Karpas-422 (cell line): Measurements from ENCODE around the gene TNFSF8. TPM values are rescaled to one million over a fixed set of nuclear protein-coding genes. Genes with fewer than 3 reads are reported as not detected.

Experiments
- DNase-seq: peaks from one replicate; pipeline ENCODE4 v3.0.0-alpha.2; 2015
- H2AFZ ChIP-seq: fragments of 200-600 bp; sonication (generic); 2 replicates; pipeline ENCODE4 v1.6.1; 2014; ENCODE audit warnings: antibody characterized with exemption, low read length, mixed read lengths
- H3K27ac ChIP-seq: fragments of 200-600 bp; sonication (generic); 2 replicates; pipeline ENCODE4 v1.5.1; 2014; ENCODE audit warnings: mild to moderate bottlenecking, low read length, moderate library complexity
- H3K27me3 ChIP-seq: fragments of 200-600 bp; sonication (generic); 2 replicates; pipeline ENCODE4 v1.6.1; 2014; ENCODE audit warnings: low read length, mixed read lengths
- H3K36me3 ChIP-seq: fragments of 200-600 bp; sonication (generic); 2 replicates; pipeline ENCODE4 v1.6.1; 2014; ENCODE audit warnings: low read length, mixed read lengths; ENCODE audit not compliant: insufficient read depth
- H3K4me1 ChIP-seq: fragments of 200-600 bp; sonication (generic); 2 replicates; pipeline ENCODE4 v1.6.1; 2014; ENCODE audit warnings: mild to moderate bottlenecking, low read length, mixed read lengths
- H3K4me2 ChIP-seq: fragments of 200-600 bp; sonication (generic); 2 replicates; pipeline ENCODE4 v1.6.1; 2014; ENCODE audit warnings: low read length, low read depth, mild to moderate bottlenecking; ENCODE audit not compliant: poor library complexity, severe bottlenecking
- H3K4me3 ChIP-seq: fragments of 200-600 bp; sonication (generic); 2 replicates; pipeline ENCODE4 v1.5.1; 2014; ENCODE audit warnings: mild to moderate bottlenecking, antibody characterized with exemption, low read length, mixed read lengths
- H3K79me2 ChIP-seq: fragments of 200-600 bp; sonication (generic); 2 replicates; pipeline ENCODE4 v1.6.1; 2014; ENCODE audit warnings: mild to moderate bottlenecking, low read length, mixed read lengths
- H3K9ac ChIP-seq: fragments of 200-600 bp; sonication (generic); 2 replicates; pipeline ENCODE4 v1.6.0; 2014; ENCODE audit warnings: low read length
- H3K9me2 ChIP-seq: fragments of 200-600 bp; sonication (generic), shearing (Covaris generic); replicated peaks from 2 replicates; pipeline ENCODE4 v1.6.0; 2014; ENCODE audit warnings: mild to moderate bottlenecking, low read length, moderate library complexity; ENCODE audit not compliant: insufficient read depth
- H3K9me3 ChIP-seq: fragments of 300-700, 200-600 bp; sonication (generic); 2 replicates; pipeline ENCODE4 v1.6.1; 2014; ENCODE audit warnings: low read length, mixed read lengths
- H4K20me1 ChIP-seq: fragments of 200-600 bp; sonication (generic); 2 replicates; pipeline ENCODE4 v1.6.1; 2014; ENCODE audit warnings: mild to moderate bottlenecking, antibody characterized with exemption, low read length, low read depth; ENCODE audit not compliant: insufficient read depth
- total RNA-seq: library from RNA; depleted of rRNA; stranded (reverse); fragments of >200 nt; shearing (Covaris generic); gene quantifications from 2 replicates; pipeline ENCODE4 v1.2.3, GENCODE V29; 2014; ENCODE audit warnings: low replicate concordance; rRNA removed

Gene TNFSF8
- total RNA-seq, 1 experiment from 2014 or later: 19.6 TPM

DNA sequence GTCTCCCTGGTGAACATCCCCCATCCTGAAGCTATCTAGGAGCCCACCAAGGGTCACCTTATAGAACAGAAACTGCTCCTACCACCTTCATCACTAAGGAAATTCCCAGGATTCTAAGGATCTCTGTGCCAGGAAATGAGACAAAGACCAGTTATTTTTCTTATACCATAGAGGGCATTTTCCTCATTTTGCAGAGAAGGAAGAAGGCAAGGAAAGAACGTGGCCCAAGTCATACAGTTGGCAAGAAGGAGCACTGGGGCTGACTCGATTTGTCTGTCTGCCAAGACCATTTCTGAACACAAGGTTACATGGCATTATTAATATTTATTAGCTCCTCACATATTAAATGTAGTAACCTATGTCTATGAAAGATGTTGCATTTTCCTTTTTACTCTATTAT lies 74.9 kb downstream of the TNFSF8 start:
- no peaks in the 10 kb centered on the region for H4K20me1 ChIP-seq
- H3K9ac ChIP-seq: no peak overlapping the region
- no peak overlapping the region for H3K27ac ChIP-seq
- no peak overlapping the region for H2AFZ ChIP-seq
- no peaks in the 10 kb centered on the region for H3K27me3 ChIP-seq
- H3K79me2 ChIP-seq: no peaks in the 10 kb centered on the region
- no peak overlapping the region for H3K4me2 ChIP-seq
- no peaks in the 10 kb centered on the region for H3K9me2 ChIP-seq
- no peaks in the 10 kb centered on the region for H3K36me3 ChIP-seq
- no peak for DNase-seq
- peaks cover 16% of the 10 kb centered on the region for H3K4me1 ChIP-seq
- no peaks in the 10 kb centered on the region for H3K9me3 ChIP-seq
- H3K4me3 ChIP-seq: no peak overlapping the region

DNA sequence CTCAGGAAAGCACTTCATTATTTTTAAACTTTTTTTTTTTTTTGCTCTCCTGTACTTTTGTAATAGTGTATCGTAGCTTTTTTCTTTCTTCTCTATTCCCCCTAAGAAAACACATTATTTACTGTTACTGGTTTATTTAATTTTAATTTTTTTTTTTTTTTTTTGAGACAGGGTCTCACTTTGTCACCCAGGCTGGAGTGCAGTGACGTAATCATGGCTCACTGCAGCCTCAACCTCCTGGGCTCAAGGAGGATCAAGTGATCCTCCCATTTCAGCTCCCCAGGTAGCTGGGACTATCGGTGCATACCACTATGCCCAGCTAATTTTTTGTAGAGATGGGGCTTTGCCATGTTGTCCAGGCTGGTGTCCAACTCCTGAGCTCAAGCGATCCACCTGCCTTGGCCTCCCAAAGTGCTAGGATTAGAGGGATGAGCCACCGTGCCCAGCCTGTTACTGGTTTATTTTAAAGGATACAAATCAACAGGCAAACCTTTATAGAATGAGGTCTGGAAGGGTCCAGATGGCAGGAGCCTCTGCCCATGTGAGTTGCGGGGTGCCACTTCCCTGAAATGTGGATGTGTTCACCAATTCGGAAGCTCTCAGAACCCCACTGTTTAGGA lies 75.5 kb downstream of the TNFSF8 start:
- Histone ChIP-seq H3K36me3 (no peaks in the 10 kb centered on the region), H3K4me3 (no peak overlapping the region), H3K9ac (no peak overlapping the region), H3K9me2 (no peaks in the 10 kb centered on the region), H3K9me3 (no peaks in the 10 kb centered on the region), H3K79me2 (no peaks in the 10 kb centered on the region), H3K27me3 (no peaks in the 10 kb centered on the region), H2AFZ (no peak overlapping the region), H3K4me2 (no peak overlapping the region), H4K20me1 (no peaks in the 10 kb centered on the region), H3K27ac (no peak overlapping the region), H3K4me1 (peaks cover 11% of the 10 kb centered on the region)
- DNase-seq: no peak

DNA sequence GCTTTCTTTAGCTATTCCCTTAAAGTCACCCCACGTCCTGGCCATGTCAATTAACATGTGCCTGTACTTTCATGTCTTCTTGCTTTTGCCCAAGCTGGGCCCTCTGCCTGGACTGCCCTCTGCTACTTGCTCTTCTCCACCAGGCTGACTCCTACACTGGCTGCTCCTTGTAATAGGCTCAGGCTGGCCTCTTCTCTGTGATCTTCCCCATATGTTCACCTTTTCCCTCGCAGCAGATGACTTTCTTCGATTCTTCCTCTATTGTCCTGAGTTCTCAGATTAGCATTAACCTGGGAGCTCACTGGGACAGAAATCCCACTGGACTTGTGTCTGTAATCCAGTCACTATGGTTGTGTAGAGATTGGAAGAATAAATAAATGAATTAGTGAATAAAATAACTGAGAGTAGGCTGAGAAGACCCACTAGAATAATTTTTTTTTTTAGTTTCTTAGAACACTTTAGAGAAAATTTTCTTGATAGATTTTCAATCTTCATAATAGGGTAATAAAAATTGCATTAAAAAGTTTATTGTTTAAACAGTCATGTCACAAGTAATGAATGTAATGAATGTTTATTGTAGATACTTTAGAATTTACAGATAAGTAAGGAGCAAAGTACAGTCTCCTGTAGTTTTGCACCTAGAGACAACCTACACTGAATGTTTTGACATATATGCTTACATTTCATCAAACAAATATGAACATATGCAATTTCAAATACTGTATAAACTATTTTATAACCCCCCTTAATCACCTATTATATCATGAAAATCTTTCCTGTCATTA lies 77.1 kb downstream of the TNFSF8 start:
- Histone ChIP-seq H3K9me3 (no peaks in the 10 kb centered on the region), H3K9ac (no peak overlapping the region), H3K4me2 (no peak overlapping the region), H3K79me2 (no peaks in the 10 kb centered on the region), H3K27ac (no peak overlapping the region), H3K36me3 (no peaks in the 10 kb centered on the region), H3K9me2 (no peaks in the 10 kb centered on the region), H3K4me1 (peaks cover 11% of the 10 kb centered on the region), H3K27me3 (no peaks in the 10 kb centered on the region), H3K4me3 (no peak overlapping the region), H2AFZ (no peak overlapping the region), H4K20me1 (no peaks in the 10 kb centered on the region)
- DNase-seq: no peak

DNA sequence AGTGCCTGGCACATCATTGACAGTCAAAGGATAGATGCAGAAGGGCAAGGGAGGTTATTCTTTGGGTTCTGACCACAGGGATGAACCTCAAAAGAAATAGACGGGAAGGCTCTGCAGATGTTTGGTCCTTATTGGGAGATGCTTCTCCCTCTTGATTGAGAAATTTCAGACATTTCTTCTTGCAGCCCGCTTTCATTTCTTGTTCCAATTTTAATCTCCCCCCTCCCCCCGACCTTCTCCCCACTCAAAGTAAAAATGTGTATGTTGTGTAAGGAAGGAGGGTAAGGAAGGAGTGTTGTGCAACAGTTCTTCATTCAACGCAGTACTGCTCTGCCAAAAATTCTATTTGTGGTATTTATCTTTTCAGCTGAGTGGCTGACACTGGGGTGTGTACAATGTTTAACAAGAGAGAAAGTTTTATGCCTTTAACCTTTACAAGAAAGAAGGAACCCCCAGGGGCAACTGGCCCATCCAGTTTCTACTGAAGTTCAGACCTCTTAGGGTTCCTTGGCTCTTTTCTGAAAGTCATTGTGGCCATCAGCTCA lies 78.3 kb downstream of the TNFSF8 start:
- no peaks in the 10 kb centered on the region for H3K27me3 ChIP-seq
- no peaks in the 10 kb centered on the region for H3K9me2 ChIP-seq
- DNase-seq: no peak
- H3K9ac ChIP-seq: no peak overlapping the region
- H3K79me2 ChIP-seq: no peaks in the 10 kb centered on the region
- H2AFZ ChIP-seq: no peak overlapping the region
- no peak overlapping the region for H3K4me2 ChIP-seq
- H4K20me1 ChIP-seq: no peaks in the 10 kb centered on the region
- peaks cover 8% of the 10 kb centered on the region for H3K4me1 ChIP-seq
- no peak overlapping the region for H3K27ac ChIP-seq
- H3K4me3 ChIP-seq: no peak overlapping the region
- no peaks in the 10 kb centered on the region for H3K36me3 ChIP-seq
- no peaks in the 10 kb centered on the region for H3K9me3 ChIP-seq

DNA sequence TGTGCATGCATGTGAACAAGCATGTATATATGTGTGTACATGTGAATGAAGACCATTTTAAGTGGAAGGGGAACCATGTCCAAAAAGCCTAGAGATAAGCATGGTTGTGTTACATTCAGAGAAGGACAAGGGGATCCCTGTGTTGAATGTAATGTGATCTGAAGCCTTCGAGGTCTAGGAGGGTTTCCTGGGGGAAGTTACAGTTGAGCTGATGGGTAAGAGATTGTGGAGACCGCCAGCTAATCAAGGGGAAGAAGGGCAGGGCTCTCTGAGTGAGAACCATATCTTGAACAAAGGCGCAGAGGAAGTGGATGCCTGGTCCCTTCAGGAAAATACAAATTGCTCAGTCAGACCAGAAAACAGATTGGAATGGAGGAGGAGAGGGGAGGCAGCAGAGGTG lies 79.1 kb downstream of the TNFSF8 start:
- no peak overlapping the region for H3K27ac ChIP-seq
- no peak overlapping the region for H2AFZ ChIP-seq
- H3K36me3 ChIP-seq: no peaks in the 10 kb centered on the region
- no peak overlapping the region for H3K9ac ChIP-seq
- no peak overlapping the region for H3K4me2 ChIP-seq
- DNase-seq: no peak
- no peaks in the 10 kb centered on the region for H3K9me2 ChIP-seq
- H3K4me3 ChIP-seq: no peak overlapping the region
- H3K4me1 ChIP-seq: no peaks in the 10 kb centered on the region
- no peaks in the 10 kb centered on the region for H3K27me3 ChIP-seq
- H4K20me1 ChIP-seq: no peaks in the 10 kb centered on the region
- H3K9me3 ChIP-seq: no peaks in the 10 kb centered on the region
- H3K79me2 ChIP-seq: no peaks in the 10 kb centered on the region

Other genes with a start within 250 kb of the TNFSF8 start
- not detected in 2 replicates for gene TEX48, start 248.4 kb downstream of the TNFSF8 start, total RNA-seq
- gene TNFSF15, start 124.6 kb downstream of the TNFSF8 start, total RNA-seq: 20.6 and 32.5 TPM in 2 replicates
- gene TNC, start 187.6 kb upstream of the TNFSF8 start, total RNA-seq: 0.36 and 0.60 TPM in 2 replicates